Measurements from ENCODE around the gene SPOCK1.

SPOCK1 gene

GRCh38 chr5:137142764-137143605 is 356.1 kb downstream of the SPOCK1 start:
- H3K4me3 Mint-ChIP-seq: no peak overlapping the region
- no peaks in the 10 kb centered on the region for H3K36me3 Mint-ChIP-seq (ENCODE audit: low read depth)
- no peaks in the 10 kb centered on the region for H3K27me3 Mint-ChIP-seq (ENCODE audit: low read depth)
- peaks cover 2% of the 10 kb centered on the region for H3K9me3 Mint-ChIP-seq
- TF ChIP-seq, protein P1, sequence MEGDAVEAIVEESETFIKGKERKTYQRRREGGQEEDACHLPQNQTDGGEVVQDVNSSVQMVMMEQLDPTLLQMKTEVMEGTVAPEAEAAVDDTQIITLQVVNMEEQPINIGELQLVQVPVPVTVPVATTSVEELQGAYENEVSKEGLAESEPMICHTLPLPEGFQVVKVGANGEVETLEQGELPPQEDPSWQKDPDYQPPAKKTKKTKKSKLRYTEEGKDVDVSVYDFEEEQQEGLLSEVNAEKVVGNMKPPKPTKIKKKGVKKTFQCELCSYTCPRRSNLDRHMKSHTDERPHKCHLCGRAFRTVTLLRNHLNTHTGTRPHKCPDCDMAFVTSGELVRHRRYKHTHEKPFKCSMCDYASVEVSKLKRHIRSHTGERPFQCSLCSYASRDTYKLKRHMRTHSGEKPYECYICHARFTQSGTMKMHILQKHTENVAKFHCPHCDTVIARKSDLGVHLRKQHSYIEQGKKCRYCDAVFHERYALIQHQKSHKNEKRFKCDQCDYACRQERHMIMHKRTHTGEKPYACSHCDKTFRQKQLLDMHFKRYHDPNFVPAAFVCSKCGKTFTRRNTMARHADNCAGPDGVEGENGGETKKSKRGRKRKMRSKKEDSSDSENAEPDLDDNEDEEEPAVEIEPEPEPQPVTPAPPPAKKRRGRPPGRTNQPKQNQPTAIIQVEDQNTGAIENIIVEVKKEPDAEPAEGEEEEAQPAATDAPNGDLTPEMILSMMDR (IDR thresholded peaks at IDR 0.05; ENCODE audit: unreplicated experiment in 3 of 3): no peak
- no peak overlapping the region for H3K27ac Mint-ChIP-seq
- H3K4me1 Mint-ChIP-seq: peaks cover 39% of the 10 kb centered on the region

GRCh38 chr5:137142346-137142745 is 356.8 kb downstream of the SPOCK1 start:
- Mint-ChIP-seq H3K36me3 (ENCODE audit: low read depth) (no peaks in the 10 kb centered on the region), H3K9me3 (peaks cover 2% of the 10 kb centered on the region), H3K4me1 (peaks cover 37% of the 10 kb centered on the region), H3K27me3 (ENCODE audit: low read depth) (no peaks in the 10 kb centered on the region), H3K4me3 (no peak overlapping the region), H3K27ac (no peak overlapping the region)
- TF ChIP-seq, protein P1 (IDR thresholded peaks at IDR 0.05; ENCODE audit: unreplicated experiment in 3 of 3): no peak

DNA sequence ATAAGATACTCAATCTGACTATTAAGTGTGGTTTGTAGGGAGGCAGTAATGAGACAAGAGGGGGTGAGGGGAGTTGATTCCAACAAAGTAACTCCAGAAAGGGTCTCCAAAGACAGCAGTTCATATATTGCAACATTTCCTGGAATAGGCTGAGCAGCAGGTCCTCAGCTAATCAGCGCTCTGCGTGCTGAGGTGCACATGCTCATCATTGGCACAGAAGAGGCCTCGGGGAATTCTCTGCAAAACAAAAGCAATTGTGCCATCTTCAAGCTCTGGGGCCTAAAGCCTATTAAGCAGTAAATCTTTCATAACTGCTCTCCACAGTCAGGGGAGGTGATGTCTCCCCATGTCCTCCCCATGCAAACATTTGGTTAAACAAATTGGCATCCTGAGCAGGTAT is 357.3 kb downstream of the SPOCK1 start:
- TF ChIP-seq, protein P1 (IDR thresholded peaks at IDR 0.05; ENCODE audit: unreplicated experiment in 3 of 3): no peak
- Mint-ChIP-seq H3K27me3 (ENCODE audit: low read depth) (no peaks in the 10 kb centered on the region), H3K9me3 (peaks cover 2% of the 10 kb centered on the region), H3K36me3 (ENCODE audit: low read depth) (no peaks in the 10 kb centered on the region), H3K4me1 (peaks cover 37% of the 10 kb centered on the region), H3K4me3 (no peak overlapping the region), H3K27ac (peak overlapping the region in 1 of 3 experiments; percentile 1)

DNA sequence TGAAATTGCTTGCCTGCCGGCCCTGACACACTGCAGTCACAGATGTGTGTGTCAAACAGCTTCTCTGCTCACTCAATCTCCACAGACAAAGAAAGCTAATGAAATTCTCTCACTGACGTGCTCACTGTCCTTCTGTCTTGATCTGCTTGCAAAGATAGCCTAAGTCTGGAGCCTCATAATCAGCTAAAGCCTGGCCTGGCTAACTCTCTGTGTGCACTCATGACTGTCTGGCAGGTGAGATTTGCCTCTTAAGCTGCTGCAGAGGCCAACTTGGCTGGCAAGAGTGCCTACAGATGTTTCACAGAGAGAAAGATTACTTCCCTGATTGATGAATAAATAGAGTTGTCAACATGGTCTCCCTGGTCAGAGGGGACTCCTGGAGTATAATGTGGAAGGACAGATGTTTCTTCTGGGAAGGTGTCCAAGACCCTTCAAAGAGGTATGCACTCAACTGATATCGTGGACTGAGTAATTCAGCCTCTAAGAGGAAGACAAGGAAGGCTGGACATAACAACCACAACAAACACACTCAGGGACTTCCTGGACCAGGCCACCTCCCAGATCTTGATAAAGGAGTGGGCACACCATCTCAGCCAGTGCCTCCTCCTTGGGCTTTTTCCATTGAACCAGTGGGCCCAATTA is 362.0 kb downstream of the SPOCK1 start:
- Mint-ChIP-seq H3K9me3 (peaks cover 2% of the 10 kb centered on the region), H3K4me1 (peaks cover 15% of the 10 kb centered on the region), H3K36me3 (ENCODE audit: low read depth) (no peaks in the 10 kb centered on the region), H3K27ac (no peak overlapping the region), H3K27me3 (ENCODE audit: low read depth) (peaks cover 7% of the 10 kb centered on the region), H3K4me3 (no peak overlapping the region)
- TF ChIP-seq, protein P1 (IDR thresholded peaks at IDR 0.05; ENCODE audit: unreplicated experiment in 3 of 3): no peak

DNA sequence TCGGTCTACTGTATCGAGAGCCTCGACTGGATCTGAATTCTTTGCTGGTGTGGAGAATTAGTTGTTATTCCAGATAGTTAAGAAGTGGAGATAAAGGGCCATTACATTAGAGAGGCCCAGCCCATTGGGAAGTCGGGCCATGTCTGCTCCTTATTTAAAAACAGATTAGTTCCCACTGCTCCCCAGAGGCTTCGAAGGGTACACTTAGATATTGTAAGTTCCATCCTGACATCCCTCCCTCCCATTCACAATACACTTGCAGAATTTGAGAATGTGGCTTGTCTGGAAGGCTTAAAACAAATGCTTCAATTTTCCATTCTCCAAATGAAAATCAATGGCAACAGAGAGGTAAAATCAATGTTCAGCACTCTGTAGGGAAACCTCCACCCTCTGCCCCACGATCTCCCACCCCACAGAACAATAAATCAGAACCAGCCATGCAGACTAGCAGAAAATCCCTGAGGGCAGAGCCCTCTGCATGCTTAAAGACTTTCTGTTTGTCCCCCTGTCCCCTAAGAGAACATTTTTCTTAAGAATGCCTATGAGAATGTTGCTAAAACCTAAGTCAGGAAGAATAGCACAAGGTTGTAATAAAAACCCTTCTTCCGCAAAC is 364.1 kb downstream of the SPOCK1 start:
- H3K4me1 Mint-ChIP-seq: peaks cover 7% of the 10 kb centered on the region
- H3K27me3 Mint-ChIP-seq (ENCODE audit: low read depth): peaks cover 7% of the 10 kb centered on the region
- TF ChIP-seq, protein P1 (IDR thresholded peaks at IDR 0.05; ENCODE audit: unreplicated experiment in 3 of 3): no peak
- no peak overlapping the region for H3K27ac Mint-ChIP-seq
- peaks cover 6% of the 10 kb centered on the region for H3K9me3 Mint-ChIP-seq
- H3K36me3 Mint-ChIP-seq (ENCODE audit: low read depth): peaks cover 3% of the 10 kb centered on the region
- H3K4me3 Mint-ChIP-seq: no peak overlapping the region
